ENCODE results near the gene NDEL1.

GRCh38 chr17:8490256-8491023 is 54.8 kb downstream of the NDEL1 start:
- TF ChIP-seq CTCF (IDR thresholded peaks at IDR 0.05) (no peak), POLR2A (IDR thresholded peaks at IDR 0.05) (no peak), EP300 (IDR thresholded peaks at IDR 0.05) (no peak)
